ENCODE results near the gene DNAH17. TPM values are rescaled to one million over a fixed set of nuclear protein-coding genes. Genes with fewer than 3 reads are reported as not detected.
A peak's percentile ranks its signal among the peaks of the same experiment; 100 is the strongest.

The DNAH17 gene
- total and polyA plus RNA-seq, 2 experiments from 2014 or later = 1.7 TPM; not detected in 1

DNA sequence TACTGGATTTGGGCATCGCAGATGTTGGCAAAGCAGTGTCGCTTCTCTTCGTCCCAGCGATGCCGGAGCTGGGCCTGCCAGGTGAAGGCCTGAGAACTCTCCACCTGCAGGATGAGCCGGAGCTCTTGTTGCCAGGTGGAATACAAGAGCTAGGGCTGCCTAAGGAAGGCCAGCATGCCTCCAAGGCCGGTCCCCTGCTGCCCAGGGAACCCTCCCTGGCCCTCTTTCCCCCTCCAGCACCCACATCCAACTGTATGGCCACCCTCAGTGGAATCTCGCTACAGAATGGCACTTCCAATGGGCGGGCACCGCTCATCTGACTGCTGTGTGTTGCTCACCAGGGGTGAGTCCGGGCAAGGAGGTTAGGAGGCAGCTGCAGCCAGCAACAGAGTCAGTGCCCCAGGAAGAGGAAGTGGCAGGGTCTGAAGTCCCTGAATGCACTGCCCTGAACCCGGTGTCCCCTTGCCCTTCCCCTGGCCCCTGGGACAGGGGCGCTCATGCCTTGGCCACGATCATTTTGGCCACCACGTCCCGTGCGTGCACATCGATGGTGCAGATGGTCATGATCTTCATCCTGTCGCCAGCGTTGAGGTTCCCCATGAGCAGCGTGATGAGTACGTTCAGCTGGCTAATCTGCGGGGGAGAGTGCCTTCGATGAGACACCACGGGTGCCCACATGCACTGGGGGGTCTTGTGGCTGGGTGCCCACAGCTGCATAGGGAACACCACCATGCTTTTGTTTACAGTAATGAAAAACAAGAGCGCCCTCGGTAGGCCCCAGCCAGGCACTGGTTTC, 75.8 kb downstream of the DNAH17 start:
- Histone ChIP-seq H3K4me1 (ENCODE audit: low read depth) (no peaks in the 10 kb centered on the region), H3K27me3 (no peaks in the 10 kb centered on the region), H3K4me3 (no peak overlapping the region), H3K27ac (no peak overlapping the region), H3K36me3 (no peaks in the 10 kb centered on the region), H3K9me3 (ENCODE audit: low read depth) (no peaks in the 10 kb centered on the region)
- TF ChIP-seq, protein P1, sequence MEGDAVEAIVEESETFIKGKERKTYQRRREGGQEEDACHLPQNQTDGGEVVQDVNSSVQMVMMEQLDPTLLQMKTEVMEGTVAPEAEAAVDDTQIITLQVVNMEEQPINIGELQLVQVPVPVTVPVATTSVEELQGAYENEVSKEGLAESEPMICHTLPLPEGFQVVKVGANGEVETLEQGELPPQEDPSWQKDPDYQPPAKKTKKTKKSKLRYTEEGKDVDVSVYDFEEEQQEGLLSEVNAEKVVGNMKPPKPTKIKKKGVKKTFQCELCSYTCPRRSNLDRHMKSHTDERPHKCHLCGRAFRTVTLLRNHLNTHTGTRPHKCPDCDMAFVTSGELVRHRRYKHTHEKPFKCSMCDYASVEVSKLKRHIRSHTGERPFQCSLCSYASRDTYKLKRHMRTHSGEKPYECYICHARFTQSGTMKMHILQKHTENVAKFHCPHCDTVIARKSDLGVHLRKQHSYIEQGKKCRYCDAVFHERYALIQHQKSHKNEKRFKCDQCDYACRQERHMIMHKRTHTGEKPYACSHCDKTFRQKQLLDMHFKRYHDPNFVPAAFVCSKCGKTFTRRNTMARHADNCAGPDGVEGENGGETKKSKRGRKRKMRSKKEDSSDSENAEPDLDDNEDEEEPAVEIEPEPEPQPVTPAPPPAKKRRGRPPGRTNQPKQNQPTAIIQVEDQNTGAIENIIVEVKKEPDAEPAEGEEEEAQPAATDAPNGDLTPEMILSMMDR (IDR thresholded peaks at IDR 0.05; ENCODE audit: low read depth, low read length) = no peak
- DNase-seq (ENCODE audit: low read depth in 1 of 2, low spot score in 1 of 2) = no peak

DNA sequence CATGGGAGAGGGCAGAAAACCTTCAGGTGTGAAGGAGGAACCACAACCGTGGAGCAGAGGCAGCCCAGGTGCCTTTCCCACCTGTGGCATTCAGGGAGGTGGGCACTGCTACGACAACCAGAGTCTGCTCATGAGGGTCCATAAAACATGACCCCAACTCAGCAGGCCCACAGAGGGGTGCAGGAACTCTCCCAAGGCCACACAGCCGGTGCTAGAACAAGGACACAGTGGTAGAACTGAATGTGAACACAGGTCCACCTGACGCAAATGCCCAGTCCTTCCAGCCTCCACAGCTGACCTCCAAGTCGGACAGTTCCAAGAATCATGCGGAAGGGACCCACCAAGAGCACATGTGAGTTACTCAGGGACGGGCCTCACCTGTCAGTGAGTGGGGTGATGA, 76.4 kb downstream of the DNAH17 start:
- Histone ChIP-seq H3K4me1 (ENCODE audit: low read depth) (no peaks in the 10 kb centered on the region), H3K36me3 (no peaks in the 10 kb centered on the region), H3K4me3 (no peak overlapping the region), H3K27me3 (no peaks in the 10 kb centered on the region), H3K9me3 (ENCODE audit: low read depth) (no peaks in the 10 kb centered on the region), H3K27ac (no peak overlapping the region)
- DNase-seq (ENCODE audit: low read depth in 1 of 2, low spot score in 1 of 2) = no peak
- TF ChIP-seq, protein P1 (IDR thresholded peaks at IDR 0.05; ENCODE audit: low read depth, low read length) = no peak

DNA sequence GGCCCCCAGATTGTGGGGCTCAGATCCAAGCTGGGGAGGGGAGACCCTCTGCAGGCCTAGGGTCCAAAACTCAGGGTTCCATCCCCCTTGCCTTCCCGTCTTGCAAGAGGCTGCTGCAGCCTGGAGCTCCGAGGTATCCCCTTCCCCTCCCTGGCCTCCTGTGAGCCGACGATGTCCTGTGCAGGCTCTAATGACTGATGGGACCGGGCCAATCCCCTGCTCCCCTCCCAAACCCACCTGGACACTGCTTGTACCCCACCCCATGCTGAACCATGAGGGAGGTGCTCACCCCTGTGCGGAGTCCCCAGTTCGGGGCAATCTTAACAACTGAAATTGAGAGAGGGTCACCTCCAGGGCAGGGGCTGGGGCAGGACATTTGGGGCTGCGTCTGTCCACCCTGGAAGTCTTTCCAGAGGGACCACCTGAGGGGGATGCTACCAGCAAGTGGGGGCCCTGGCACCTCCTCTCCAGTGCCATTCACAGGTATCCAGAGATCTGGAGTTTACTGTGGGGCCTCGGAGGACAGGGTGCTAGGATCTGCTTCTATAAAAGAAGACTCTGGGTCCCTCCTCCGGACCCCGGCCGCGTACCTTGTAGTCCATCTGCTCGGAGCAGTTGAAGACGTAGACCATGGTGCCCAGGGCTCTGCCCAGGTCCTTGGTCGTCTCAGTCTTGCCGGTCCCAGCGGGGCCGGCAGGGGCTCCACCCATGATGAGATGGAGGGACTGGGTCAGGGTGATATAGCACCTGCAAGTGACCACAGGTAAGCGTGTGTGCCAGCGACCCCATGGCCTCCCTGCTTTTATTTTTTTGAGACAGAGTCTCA, 77.3 kb downstream of the DNAH17 start:
- TF ChIP-seq, protein P1 (IDR thresholded peaks at IDR 0.05; ENCODE audit: low read depth, low read length) = no peak

DNA sequence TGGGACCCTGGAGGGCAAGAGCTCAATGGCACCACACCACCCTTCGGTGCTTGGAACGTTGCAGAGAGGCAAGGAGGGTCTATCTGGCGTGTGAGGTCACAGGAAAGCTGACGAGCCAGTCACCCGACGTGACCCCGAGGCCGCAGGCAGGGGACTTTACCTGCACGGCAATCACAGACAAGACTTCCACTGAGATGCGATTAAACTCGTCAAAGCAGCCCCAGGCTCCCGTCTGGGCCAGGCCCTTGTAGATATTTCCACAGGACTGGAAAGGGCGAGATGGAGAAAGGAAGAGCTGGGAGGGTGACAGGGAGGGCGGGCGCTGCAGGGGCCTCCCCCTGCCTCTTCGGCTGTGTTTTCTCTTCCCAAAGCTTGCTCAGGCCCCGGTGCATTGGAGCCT, 78.3 kb downstream of the DNAH17 start:
- H3K27ac ChIP-seq = no peak overlapping the region
- H3K4me1 ChIP-seq (ENCODE audit: low read depth) = no peaks in the 10 kb centered on the region
- no peak for DNase-seq (ENCODE audit: low read depth in 1 of 2, low spot score in 1 of 2)
- H3K4me3 ChIP-seq = no peak overlapping the region
- H3K9me3 ChIP-seq (ENCODE audit: low read depth) = no peaks in the 10 kb centered on the region
- H3K27me3 ChIP-seq = no peaks in the 10 kb centered on the region
- H3K36me3 ChIP-seq = no peaks in the 10 kb centered on the region
- TF ChIP-seq, protein P1 (IDR thresholded peaks at IDR 0.05; ENCODE audit: low read depth, low read length) = no peak

More for the DNA sequence above, 77.3 kb downstream of the DNAH17 start:
- DNase-seq (ENCODE audit: low read depth in 1 of 2, low spot score in 1 of 2) = no peak
- Histone ChIP-seq H3K4me3 (no peak overlapping the region), H3K27me3 (no peaks in the 10 kb centered on the region), H3K27ac (no peak overlapping the region), H3K36me3 (no peaks in the 10 kb centered on the region), H3K9me3 (ENCODE audit: low read depth) (no peaks in the 10 kb centered on the region), H3K4me1 (ENCODE audit: low read depth) (no peaks in the 10 kb centered on the region)

DNA sequence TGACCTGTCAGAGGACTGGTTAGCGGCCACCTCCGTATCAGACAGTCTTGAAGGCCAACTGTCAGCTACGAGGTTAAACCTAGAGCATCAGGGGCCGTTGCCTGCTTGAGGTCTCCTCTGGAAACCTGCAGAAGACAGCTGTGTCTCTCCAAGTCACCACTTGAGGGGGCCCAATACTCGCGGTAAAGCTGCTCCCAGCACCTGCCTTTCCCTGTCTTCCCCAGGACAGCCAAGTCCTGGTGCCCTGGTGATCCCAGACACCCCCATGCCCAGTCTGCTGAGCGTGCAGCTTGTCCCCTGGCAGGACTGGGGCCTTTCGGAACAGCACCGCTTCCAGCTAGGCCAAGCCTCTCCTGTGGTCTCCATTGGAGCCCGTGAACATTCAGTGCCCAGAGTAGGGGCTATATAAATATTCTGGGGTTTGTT, 80.1 kb downstream of the DNAH17 start:
- Histone ChIP-seq H3K9me3 (ENCODE audit: low read depth) (no peaks in the 10 kb centered on the region), H3K4me1 (ENCODE audit: low read depth) (no peaks in the 10 kb centered on the region), H3K36me3 (no peaks in the 10 kb centered on the region), H3K27ac (no peak overlapping the region), H3K27me3 (no peaks in the 10 kb centered on the region), H3K4me3 (no peak overlapping the region)
- peak; percentile 81 to 85 for DNase-seq (ENCODE audit: low read depth in 1 of 2, low spot score in 1 of 2)
- TF ChIP-seq, protein P1 (IDR thresholded peaks at IDR 0.05; ENCODE audit: low read depth, low read length) = peak; percentile 77

All from cardiac muscle cell (in vitro differentiated cells and primary cell).